Testis (tissue), 2 donors: ENCODE results near the gene SGIP1.

Experiments
- POLR2A ChIP-seq: fragments of 450-650 bp; IDR thresholded peaks from one replicate; pipeline ENCODE4 v1.6.1; 2017; ENCODE audit warnings: antibody characterized with exemption, mild to moderate bottlenecking, moderate library complexity
- TF ChIP-seq, protein P1 (sequence below), 3 experiments: fragments of 450-650 bp in 2 of 3; fragments of 200-600 bp in 1 of 3; sonication (generic) in 1 of 3; IDR thresholded peaks; one replicate each; pipeline ENCODE4 v1.5.1; 2016 to 2019; ENCODE audit warnings: antibody characterized with exemption in 3 of 3, mild to moderate bottlenecking in 2 of 3, moderate library complexity in 1 of 3

DNA sequence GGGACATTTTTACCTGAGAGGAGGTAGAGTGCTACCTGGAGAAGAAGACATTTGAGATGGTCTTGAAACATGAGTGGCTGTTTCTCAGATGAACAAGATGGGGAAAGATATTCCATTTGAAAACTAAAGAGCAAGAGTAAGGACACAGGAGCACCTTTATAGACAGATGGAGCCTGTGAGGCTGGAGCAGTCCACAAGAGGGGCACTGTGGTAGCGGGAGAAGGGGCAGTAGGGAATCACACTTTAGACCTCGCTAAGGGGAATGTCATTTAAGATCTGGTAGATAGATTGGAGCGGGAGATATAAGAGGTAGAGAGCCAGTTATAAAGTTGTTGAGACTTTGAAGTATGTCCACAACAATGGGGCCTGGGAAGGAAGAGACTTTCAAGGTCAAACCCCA lies 241.7 kb downstream of the SGIP1 start:
- TF ChIP-seq, protein P1, sequence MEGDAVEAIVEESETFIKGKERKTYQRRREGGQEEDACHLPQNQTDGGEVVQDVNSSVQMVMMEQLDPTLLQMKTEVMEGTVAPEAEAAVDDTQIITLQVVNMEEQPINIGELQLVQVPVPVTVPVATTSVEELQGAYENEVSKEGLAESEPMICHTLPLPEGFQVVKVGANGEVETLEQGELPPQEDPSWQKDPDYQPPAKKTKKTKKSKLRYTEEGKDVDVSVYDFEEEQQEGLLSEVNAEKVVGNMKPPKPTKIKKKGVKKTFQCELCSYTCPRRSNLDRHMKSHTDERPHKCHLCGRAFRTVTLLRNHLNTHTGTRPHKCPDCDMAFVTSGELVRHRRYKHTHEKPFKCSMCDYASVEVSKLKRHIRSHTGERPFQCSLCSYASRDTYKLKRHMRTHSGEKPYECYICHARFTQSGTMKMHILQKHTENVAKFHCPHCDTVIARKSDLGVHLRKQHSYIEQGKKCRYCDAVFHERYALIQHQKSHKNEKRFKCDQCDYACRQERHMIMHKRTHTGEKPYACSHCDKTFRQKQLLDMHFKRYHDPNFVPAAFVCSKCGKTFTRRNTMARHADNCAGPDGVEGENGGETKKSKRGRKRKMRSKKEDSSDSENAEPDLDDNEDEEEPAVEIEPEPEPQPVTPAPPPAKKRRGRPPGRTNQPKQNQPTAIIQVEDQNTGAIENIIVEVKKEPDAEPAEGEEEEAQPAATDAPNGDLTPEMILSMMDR (IDR thresholded peaks at IDR 0.05): no peak
- no peak for TF ChIP-seq POLR2A
